Thyroid gland (tissue), 4 donors: Measurements from ENCODE around the gene COL20A1.

ENCODE experiments used
- CTCF ChIP-seq, 6 experiments: fragments of 200-600 bp in 3 of 6; fragments of 450-650 bp in 3 of 6; sonication (generic) in 3 of 6; IDR thresholded peaks; one replicate each; pipeline ENCODE4 v1.5.1; 2016 to 2019; ENCODE audit warnings: antibody characterized with exemption in 6 of 6, mild to moderate bottlenecking in 2 of 6, inconsistent platforms in 1 of 6, moderate library complexity in 1 of 6
- POLR2A ChIP-seq, 2 donors: fragments of 450-650 bp; IDR thresholded peaks; one replicate each; pipeline ENCODE4 v1.6.1; 2017; ENCODE audit warnings: antibody characterized with exemption in 2 of 2, mild to moderate bottlenecking in 2 of 2, moderate library complexity in 1 of 2

GRCh38 chr20:63269724-63270123, 23.3 kb upstream of the COL20A1 start:
- TF ChIP-seq CTCF (IDR thresholded peaks at IDR 0.05) (no peak), POLR2A (IDR thresholded peaks at IDR 0.05) (no peak)
